ENCODE measurements around the gene PNMA8C.
"Not testable (repeated sequence)": the region's sequence is repeated elsewhere in the genome, so short reads cannot be mapped to it uniquely, and the experiment has no call there.

Gene PNMA8C

DNA sequence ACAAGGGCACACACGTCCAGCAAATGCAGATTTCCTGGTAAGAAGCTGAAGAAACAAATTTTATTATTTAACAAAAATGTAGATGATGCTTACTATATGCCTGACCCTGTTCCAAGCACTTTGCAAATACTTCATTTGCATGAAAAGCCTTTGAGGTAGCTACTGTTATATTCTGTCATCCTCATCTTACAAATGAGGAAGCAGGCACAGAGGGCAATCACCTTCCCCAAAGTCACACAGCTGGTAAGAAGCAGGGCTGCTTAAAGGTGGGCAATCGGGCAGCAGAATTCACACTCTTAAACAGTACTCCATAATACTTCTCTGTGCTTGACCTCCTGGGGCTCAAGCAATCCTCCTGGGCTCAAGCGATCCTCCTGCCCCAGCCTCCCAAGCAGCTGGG lies 18.3 kb upstream of the PNMA8C start:
- DNase-seq: no peak

DNA sequence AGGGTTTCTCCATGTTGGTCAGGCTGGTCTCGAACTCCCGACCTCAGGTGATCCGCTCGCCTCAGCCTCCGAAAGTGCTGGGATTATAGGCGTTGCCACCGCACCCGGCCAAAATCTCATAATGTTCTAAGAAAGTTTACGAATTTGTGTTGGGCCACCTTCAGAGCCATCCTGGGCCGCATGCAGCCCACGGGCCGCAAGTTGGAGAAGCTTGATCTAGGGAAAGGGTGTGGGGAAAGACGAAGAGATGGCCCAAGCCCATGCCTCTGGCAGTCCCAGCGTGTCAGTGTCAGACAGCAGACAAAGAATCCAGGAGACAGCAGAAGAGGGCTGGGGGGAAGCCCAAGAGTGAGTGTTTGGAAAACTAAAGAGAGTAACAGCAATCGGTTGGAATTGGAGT lies 17.3 kb upstream of the PNMA8C start:
- no peak for DNase-seq

DNA sequence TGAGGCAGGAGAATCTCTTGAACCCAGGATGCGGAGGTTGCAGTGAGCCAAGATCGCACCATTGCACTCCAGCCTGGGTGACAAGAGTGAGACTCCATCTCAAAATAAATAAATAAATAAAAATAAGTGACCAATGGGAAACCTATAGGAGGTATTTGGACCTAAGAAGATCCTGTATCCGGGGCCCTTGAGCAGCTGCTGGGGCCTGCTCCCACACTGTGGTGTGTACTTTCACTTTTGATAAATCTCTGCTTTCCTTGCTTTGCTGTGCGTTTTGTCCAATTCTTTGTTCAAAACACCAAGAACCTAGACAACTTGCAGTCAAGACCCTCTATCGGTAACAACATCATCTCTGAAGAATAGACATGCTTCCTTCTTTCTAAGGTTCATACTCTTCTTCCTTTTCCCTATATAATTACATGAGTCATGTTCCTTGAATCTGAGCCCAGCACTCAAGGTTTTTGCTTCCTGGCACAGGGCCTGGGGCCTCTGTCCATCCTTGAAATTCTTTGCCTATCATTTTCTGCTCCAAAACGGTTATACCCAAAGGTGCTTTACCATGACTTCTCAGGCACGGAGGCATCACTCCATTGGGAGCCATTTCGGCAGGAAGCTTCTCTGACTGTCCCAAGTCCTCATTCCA lies 14.2 kb upstream of the PNMA8C start:
- DNase-seq: no peak

DNA sequence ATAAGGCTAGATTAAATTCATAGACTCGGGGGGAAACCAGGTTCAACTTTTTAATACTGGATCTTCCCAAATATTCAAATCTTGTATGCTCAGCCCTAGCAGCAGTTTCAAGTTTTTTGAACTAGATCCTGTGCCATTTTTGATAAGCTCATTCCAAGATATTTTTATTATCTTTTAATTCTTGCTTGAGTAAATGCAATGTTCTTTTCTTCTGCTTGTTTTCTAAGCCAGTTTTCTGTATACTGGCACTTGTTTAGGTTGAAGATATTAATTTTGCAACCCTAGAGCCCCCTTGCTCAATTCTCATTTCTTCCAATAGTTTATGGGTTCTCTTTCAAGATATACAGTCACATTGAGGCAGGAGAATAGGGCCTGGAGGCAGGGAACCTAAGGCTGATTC lies 13.1 kb upstream of the PNMA8C start:
- DNase-seq: no peak

DNA sequence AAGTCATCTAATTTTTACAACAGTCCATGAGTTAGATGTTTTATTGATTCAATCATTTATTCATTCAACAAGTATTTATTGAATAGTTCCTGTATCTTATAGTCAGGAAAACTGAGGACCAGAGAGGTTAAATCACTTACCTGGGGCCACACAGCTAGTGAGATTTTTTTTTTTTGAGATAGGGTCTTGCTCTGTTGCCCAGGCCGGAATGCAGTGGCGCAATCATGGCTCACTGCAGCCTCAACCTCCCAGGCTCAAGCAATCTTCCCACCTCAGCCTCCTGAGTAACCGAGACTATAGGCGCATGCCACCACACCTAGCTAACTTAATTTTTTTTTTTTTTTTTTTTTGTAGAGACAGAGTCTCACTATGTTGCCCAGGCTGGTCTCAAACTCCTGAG lies 7.0 kb upstream of the PNMA8C start:
- DNase-seq: not testable (repeated sequence)

DNA sequence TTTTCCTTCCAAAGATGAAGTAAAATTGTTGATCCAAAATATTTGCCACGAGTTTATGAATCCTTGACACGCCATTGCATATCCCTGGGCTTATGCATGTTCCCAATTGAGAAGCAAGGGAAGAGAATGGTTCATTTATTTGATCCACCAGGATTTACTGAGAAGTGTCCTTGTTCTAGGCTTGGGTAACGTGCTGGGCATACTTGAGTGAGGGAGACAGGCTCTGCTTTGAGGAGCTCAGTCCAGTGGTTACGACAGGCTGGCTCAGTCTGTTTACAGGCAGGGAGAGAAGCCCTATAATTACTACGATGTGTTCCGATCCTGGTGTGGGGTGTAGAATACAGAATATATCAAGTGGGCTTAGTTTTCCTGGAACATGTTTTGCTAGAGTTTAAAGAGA lies 6.3 kb upstream of the PNMA8C start:
- no peak for DNase-seq

DNA sequence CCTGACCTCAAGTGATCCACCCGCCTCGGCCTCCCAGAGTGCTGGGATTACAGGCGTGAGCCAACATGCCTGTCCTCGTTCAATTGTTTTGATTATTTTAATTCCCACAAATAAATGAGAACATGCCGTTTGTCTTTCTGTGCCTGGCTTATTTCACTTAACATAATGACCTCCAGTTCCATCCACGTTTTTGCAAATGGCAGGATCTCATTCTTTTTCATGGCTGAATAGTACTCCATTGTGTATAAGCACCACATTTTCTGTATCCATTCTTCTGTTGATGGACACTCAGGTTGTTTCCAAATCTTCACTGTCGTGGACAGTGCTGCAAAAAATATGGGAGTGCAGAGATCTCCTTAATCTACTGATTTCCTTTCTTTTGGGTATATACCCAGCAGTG lies 4.7 kb upstream of the PNMA8C start:
- not testable (repeated sequence) for DNase-seq

DNA sequence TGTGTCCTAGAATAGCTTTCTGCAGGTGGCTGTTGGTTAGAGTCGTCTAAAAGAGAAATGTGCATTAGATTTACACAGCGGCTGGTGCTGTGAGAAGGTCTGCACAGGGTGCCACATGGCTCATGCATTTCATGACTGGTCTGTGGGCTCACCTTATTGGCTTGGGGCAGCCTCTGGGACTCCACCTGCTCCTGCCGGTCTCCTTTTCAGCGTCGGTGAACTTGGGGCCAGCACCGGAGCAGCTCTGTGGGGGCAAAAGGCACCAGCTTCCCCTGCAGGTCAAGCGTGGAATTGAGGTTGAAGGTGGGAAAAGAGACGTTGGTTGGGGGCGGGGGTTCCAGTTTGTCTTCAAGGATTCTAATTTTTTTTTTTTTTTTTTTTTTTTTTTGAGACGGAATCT lies 3.1 kb upstream of the PNMA8C start:
- no peak for DNase-seq

DNA sequence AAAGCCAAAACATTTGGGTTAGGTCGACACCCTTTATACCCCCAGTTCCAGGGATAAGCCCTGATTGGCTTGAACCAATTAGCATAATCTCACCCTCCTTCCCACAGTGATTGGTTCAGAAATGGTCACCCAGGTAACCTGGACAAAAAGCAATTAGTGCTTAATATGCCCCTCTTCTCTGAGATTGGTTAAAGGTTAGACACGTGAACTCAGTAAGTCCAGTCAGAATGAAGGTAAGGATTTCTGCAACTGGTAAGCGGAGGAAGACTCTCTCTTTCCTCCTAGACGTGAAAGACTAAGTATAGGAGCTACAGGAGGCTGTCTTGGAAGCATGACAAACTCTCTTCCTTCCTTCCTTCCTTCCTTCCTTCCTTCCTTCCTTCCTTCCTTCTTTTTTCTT lies 1.3 kb upstream of the PNMA8C start:
- no peak for DNase-seq

DNA sequence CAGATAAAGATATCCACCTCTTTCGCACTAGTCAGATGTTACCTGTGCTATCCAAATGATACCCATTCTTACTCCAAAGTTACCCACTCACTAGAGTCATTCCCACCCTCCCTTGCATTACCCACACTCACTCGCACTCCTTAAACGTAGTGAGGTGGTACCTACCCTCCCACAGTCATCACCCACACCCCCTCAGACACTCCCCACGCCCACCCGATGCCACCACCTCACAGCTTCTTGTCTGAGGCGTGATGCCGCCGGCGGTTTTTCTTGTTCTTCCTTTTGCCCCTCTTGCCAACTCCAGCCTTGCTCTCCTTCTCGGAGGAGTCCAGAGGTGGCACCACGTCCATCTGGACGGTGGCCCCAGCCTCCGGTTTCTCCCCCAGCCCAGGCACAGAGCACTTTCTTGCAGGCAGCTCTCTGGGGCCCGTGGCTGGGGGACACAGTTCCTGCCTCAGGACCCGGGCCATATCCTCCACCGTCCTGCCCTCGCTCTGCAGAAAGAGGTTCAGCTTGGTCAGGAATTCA lies 1.2 kb downstream of the PNMA8C start:
- no peak for DNase-seq

DNA sequence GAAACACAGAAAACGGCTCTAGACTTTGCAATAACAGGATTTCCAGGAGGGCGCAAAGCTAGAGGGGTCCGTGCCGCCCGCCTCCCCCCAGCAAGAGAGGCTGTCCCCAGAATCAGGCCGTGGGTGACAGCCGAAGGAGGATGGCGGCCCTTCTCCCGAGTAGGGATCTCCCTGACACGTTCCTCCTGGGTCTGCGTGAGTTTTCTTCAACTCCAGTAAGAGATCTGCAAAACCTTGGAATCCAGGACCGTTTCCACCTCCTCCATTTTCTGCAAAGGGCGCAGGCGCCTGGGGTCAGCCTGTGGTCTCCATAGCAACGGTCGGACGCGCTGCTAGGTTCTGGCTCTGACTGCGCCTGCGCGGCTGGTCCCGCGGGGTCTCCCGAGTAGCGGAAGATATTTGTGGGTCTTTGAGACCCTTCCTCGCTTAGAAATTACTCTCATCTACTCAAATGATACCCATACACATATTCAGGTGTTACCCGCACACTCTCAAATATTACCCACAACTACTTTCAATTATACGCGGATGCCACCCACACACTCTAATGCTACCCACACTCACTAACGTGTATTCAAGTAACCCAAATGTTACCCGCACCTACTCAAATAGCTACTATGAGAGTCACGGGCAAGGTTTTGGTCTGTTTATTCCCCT lies 2.1 kb downstream of the PNMA8C start:
- DNase-seq: no peak

DNA sequence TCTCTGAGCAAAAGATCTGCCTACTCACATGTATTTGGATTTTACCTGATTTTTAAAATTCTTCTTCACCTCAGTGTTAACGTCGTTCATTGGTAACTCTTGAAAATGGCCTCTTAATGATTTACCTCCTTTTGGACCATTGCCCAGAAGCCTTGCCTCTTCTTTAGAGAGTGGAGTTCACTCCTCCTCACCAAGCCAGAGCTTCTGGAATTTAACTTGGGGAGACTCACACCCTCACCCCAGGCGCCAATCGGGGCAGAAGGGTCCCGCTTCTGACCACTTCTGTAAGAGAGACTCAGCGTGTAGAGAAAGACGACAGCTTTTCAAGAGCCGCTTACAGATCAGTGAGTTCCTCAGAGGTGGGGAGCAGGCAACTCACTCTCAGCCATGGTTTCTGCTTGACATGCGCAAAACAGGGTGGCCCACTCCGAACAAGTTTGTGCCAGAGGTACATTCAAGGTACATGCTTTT lies 2.7 kb downstream of the PNMA8C start:
- no peak for DNase-seq

DNA sequence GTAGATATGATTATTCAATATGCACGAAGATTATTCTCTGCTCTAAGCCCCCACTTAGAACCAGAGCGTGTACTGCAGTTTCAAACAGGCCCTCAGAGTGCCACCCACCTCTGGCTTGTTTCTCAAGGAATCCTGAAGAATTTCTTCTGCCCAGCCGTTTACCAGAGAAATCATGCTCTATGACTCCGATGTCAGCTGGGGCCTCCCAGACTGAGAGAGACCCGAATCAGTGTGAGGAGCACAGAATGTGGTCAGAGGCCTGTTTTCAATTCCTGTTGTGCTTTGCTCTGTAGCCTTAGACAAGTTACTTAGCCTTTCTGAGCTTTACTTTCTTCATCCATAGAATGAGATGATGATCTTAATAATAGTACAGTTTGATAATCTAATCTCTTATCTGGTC lies 5.5 kb downstream of the PNMA8C start:
- no peak for DNase-seq

DNA sequence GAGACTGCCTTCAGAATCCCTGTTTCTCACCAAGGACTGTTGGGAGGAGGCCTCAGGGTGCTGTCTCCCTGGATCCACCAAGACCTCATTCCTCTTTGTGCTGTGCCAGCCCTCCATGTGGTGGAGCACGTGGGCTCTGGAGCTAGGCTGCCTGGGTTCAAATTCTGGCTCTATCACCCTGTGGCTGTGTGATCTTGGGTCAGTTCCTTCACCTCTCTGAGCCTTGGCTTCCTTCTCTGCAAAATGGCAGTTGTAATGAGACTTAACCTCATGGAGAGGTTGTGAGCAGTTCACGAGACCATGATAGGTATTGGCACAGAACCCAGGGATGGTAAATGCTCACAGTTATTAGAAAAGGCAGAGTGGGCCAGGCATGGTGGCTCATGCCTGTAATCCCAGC lies 6.4 kb downstream of the PNMA8C start:
- no peak for DNase-seq

DNA sequence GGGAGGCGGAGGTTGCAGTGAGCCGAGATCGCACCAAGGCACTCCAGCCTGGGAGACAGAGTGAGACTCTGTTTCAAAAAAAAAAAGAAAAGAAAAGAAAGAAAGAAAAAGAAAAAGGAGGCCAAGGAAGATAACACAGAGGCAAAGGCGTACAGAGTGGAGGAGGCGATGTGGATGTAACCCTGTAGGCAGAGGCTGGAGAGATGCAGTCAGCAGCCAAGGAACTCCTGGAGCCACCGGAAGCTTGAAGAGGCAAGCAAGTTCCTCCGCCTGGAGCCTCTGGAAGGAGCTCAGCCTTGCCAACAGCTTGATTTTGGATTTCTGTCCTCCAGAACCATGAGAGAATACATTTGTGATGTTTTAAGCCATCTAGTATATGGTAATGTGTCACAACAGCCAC lies 8.7 kb downstream of the PNMA8C start:
- no peak for DNase-seq

DNA sequence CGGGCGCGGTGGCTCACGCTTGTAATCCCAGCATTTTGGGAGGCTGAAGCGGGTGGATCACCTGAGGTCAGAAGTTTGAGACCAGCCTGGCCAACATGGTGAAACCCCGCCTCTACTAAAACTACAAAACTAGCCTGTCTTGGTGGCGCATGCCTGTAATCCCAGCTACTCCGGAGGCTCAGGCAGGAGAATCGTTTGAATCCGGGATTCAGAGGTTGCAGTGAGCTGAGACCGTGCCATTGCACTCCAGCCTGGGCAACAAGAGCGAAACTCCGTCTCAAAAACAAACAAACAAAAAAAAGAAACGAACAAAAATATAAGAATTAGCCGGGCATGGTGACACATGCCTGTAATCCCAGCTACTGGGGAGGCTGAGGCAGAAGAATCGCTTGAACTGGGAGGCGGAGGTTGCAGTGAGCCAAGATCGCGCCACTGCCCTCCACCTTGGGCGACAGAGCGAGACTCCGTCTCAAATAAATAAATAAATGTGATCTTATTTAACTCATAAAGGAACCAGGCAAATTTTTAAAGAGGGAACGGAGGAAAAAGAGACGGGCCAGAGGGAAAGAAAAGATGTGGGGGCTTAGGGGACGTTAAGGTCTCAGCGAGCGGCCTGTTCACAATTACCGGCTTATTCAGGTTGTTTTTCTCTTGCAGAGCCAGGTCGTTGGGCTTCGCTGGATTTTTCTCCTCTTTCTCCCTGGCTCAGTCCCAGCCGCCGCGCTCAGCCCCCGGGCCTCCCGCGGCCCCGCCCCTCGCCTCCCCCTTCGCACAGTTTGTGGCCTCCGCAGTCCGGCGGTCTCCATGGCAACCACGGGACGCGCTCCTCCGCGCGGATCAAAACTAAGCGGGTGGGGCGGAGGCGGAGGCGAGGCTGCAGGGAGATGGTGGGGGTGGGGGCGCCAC lies 12.7 kb downstream of the PNMA8C start:
- not testable (repeated sequence) for DNase-seq

DNA sequence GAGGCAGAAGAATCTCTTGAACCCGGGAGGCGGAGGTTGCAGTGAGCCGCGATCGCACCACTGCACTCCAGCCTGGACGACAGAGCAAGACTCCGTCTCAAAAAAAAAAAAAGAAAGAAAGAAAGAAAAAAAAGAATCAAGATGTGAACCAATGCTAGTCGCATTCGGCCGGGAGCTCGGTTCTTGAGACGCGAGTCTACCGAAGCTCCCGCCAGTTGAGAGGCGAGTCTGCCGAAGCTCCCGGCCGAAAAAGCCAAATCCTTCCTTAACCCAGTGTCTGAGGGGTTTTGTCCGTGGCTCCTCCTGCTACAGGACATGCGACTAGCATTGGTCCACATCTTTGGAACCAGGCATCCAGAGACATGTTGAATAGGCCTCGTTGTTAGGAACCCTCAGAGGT lies 13.8 kb downstream of the PNMA8C start:
- not testable (repeated sequence) for DNase-seq

DNA sequence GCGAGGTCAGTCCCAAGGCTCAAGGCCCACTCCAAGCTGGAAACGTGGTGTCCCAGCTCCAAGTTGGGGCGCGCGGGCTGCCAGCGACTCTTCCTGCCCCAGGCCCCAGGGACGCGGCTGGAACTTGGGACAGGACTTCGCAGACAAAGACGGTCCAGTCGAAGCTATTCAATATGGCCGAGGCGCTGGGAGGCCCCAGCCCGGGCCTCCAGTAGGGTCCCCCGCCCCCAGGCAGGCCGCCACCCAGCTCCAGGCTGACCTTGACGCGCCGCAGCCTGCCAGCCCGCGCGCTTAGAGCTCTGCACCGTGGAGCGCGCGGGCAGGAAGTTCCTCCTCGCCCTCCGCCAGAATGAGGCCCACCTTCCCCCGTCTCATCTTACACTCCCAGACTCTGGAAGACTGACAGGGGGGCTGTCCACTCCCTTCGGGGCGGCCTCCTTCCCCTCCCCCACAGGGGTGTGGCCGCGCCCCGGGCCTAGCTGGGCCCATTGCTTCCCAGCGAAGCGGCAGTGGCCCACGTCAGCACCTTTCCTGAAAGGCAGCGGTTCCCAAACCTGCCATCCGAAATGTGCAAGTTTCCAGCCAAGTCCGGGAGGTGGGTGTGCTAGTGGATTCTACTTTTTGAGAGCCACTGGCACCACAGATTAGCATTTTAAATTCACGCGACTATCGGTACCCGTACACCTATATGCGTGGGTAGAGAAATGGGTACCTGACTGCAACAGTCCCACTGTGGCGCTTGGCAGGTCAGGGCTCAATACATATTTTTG lies 15.3 kb downstream of the PNMA8C start, which contains the start of gene CCDC8:
CCDC8 (minus strand) TSS at position 303 of the 770 bp plus-strand sequence. CDS start 754 bp downstream, outside the sequence.
- DNase-seq: no peak

DNA sequence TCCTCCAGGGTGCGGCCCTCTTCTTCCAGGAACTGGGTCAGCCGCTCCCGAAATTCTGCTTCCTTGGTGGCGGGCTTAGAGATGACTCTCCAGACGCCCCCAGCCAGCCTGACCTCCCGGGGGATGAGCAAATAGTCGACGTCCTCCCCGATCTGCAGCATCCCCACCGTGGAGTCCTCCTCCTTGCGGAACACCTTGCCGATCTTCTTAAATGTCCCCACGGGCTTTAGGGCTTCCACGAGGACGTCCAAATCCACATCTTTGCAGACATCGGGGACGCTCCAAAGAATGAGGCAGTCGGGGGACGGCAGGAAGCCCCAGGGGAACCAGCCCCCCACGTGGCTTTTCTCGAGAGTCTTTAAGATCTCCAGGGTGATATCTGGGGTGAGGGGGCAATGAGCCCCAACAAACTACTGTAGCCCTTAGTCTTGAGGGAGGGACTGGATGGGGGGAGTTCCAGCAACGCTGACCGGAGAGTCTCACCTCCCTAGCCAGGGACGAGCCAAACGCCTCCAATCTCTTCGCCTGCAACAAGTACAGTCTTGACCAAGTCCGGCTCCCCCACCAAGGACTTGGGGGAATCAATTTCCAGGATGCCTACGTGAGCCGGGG lies 16.0 kb downstream of the PNMA8C start:
- DNase-seq: no peak

DNA sequence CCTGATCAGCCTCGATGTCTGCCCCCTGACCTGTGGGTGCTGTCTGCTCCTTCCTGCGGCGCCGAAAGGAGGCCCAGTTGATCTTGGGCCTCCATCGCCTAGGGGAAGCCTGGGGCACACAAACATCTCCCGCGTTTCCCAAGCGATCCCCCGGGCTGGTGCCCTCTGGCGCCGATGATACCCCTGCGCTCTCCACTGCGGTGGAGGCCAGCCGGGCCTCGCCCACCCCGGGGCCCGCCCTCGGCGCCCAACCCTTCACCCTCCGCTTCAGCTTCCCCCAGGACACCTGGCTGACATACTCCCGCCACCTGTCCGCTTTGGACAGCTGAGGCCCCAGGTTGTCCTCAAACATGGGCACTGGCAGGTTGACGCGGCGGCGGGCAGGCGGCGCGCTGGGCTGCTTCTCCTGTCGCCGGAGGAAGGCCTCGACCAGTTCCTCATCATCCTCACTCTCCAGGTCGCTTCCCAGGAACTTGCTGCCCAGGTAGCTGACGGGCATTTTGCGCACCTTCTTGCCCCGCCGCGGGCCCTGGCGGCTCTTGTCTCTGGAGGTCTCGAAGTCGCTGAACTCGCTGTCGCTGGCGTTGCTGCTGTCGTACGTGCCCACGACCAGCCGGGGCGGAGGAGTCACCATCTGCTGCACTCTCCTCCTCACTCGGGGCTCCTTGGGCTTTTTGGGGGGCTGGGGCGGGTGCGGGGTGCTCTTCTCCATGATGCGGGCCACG lies 16.6 kb downstream of the PNMA8C start:
- DNase-seq: no peak

Data from activated effector memory CD4-positive, alpha-beta T cell treated with anti-CD3 and anti-CD28 coated beads, Interleukin-2, amount 50 U/mL, for 16 hours (primary cell).